NT2/D1 (cell line): ENCODE measurements around the gene SYNDIG1.

Experiments
- SUZ12 ChIP-seq: IDR thresholded peaks from 2 replicates; pipeline ENCODE4 v1.6.1; 2011; ENCODE audit not compliant: insufficient read length, insufficient read depth; ENCODE audit errors: extremely low read depth
- YY1 ChIP-seq: IDR thresholded peaks from 2 replicates; pipeline ENCODE4 v1.6.1; 2011; ENCODE audit not compliant: insufficient read length, insufficient read depth
- ZNF274 ChIP-seq: IDR thresholded peaks from 2 replicates; pipeline ENCODE4 v1.6.1; 2011; ENCODE audit warnings: mild to moderate bottlenecking, low read depth, low read length

DNA sequence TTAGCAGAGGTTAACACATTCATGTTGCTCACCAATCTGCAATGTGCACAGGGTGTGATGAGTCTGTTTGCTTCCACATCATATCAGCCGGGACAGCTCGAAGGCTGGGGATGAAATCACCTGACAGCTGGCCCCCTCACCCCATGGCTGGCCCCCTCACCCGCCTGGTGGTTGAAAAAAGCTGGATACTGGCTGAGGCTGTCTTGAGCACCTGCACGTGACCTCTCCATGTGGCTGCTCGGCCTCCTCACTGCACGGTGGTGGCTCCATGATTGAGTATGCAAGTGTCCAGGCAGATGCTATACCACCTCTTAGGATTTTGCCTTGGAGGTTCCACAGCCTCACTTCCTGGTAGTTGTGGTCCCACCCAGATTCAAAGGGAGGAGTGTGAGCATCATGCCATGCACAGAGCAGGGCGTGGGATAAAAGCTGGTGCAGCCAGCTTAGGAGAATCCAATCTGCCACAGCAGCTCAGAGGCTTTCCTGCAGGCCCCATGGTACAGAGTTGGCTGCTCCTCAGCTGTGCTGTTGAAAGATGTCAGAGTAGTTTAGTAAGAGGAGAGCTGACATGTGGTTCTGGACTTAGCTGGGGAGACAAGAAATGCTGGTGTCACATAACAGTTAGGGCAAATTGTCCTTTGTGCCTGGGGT lies 29.6 kb upstream of the SYNDIG1 start:
- no peak for TF ChIP-seq ZNF274
- TF ChIP-seq SUZ12: no peak
- no peak for TF ChIP-seq YY1
